GM23338 (cell line): ENCODE data around the gene GLB1L3. TPM values are rescaled to one million over a fixed set of nuclear protein-coding genes. Genes with fewer than 3 reads are reported as not detected.

Source experiments
- ATAC-seq: fragments of 200-7000 bp; cut with Tn5 transposase; 3 replicates; pipeline ENCODE4 v1.9.1; 2020
- DNase-seq: peaks from one replicate; pipeline ENCODE4 v3.0.0-alpha.2; 2015; ENCODE audit warnings: low spot score
- H2AFZ ChIP-seq: fragments of 200-600 bp; sonication (generic); 2 replicates; pipeline ENCODE4 v1.8.0; 2016; ENCODE audit warnings: antibody characterized with exemption, mild to moderate bottlenecking, moderate library complexity
- H3F3A ChIP-seq: fragments of 200-600 bp; sonication (generic); replicated peaks from 2 replicates; pipeline ENCODE4 v1.8.0; 2017; ENCODE audit warnings: antibody characterized with exemption, mixed run types, low read depth
- H3K27ac ChIP-seq: fragments of 200-600 bp; sonication (generic); 2 replicates; pipeline ENCODE4 v1.6.1; 2016; ENCODE audit warnings: low read depth
- H3K27me3 ChIP-seq: fragments of 200-600 bp; sonication (generic); 2 replicates; pipeline ENCODE4 v1.8.0; 2016; ENCODE audit warnings: mild to moderate bottlenecking, mixed run types, moderate library complexity; ENCODE audit not compliant: insufficient read depth
- H3K36me3 ChIP-seq: fragments of 200-600 bp; sonication (generic); 2 replicates; pipeline ENCODE4 v1.8.0; 2016; ENCODE audit warnings: mild to moderate bottlenecking; ENCODE audit not compliant: insufficient read depth
- H3K4me1 ChIP-seq: fragments of 200-600 bp; sonication (generic); 2 replicates; pipeline ENCODE4 v1.8.0; 2016; ENCODE audit warnings: mild to moderate bottlenecking, moderate library complexity; ENCODE audit not compliant: insufficient read depth
- H3K4me2 ChIP-seq: fragments of 200-600 bp; sonication (generic); 2 replicates; pipeline ENCODE4 v1.7.1; 2017; ENCODE audit warnings: mixed run types
- H3K4me3 ChIP-seq: fragments of 200-600 bp; sonication (generic); 2 replicates; pipeline ENCODE4 v1.6.1; 2016; ENCODE audit warnings: mixed run types
- H3K79me2 ChIP-seq: fragments of 200-600 bp; sonication (generic); replicated peaks from 2 replicates; pipeline ENCODE4 v1.8.0; 2017; ENCODE audit warnings: mild to moderate bottlenecking; ENCODE audit not compliant: insufficient read depth
- H3K9me2 ChIP-seq: fragments of 200-600 bp; sonication (generic); 2 replicates; pipeline ENCODE4 v1.8.0; 2017; ENCODE audit not compliant: insufficient read depth
- H4K20me1 ChIP-seq: fragments of 200-600 bp; sonication (generic); replicated peaks from 2 replicates; pipeline ENCODE4 v1.8.0; 2017; ENCODE audit warnings: mild to moderate bottlenecking; ENCODE audit not compliant: insufficient read depth
- H3K27ac Mint-ChIP-seq: 2 replicates; pipeline ENCODE4 v1.8.0; 2020; ENCODE audit warnings: inconsistent platforms, mild to moderate bottlenecking, moderate library complexity, mixed read lengths
- H3K27me3 Mint-ChIP-seq: 3 replicates; pipeline ENCODE4 v1.8.0; 2022; ENCODE audit warnings: low read depth, mild to moderate bottlenecking, moderate library complexity, mixed read lengths, inconsistent platforms; ENCODE audit not compliant: insufficient read depth, poor library complexity
- H3K36me3 Mint-ChIP-seq: 3 replicates; pipeline ENCODE4 v1.8.0; 2021; ENCODE audit warnings: low read depth, mild to moderate bottlenecking, inconsistent platforms, moderate library complexity, mixed read lengths
- H3K4me1 Mint-ChIP-seq: 3 replicates; pipeline ENCODE4 v1.8.0; 2020; ENCODE audit warnings: mild to moderate bottlenecking, inconsistent platforms, mixed read lengths
- H3K4me3 Mint-ChIP-seq: 3 replicates; pipeline ENCODE4 v1.8.0; 2021; ENCODE audit warnings: moderate library complexity, mild to moderate bottlenecking, inconsistent platforms, mixed read lengths
- H3K9me3 Mint-ChIP-seq: 3 replicates; pipeline ENCODE4 v1.8.0; 2020; ENCODE audit warnings: moderate library complexity, mild to moderate bottlenecking, inconsistent platforms, mixed read lengths
- CREB1 ChIP-seq: fragments of 250-450 bp; sonication (Bioruptor Pico); IDR thresholded peaks from 2 replicates; pipeline ENCODE4 v1.5.0; 2020; ENCODE audit warnings: low read depth, mild to moderate bottlenecking, moderate library complexity
- EZH2 ChIP-seq: fragments of 200-600 bp; sonication (generic); IDR thresholded peaks from one replicate; pipeline ENCODE4 v1.8.0; 2017; ENCODE audit warnings: antibody characterized with exemption, mild to moderate bottlenecking, low read depth; ENCODE audit not compliant: unreplicated experiment
- EZH2phosphoT487 ChIP-seq: fragments of 200-600 bp; sonication (generic); IDR thresholded peaks from one replicate; pipeline ENCODE4 v1.8.1; 2018; ENCODE audit warnings: antibody characterized with exemption; ENCODE audit not compliant: unreplicated experiment
- JUNB ChIP-seq: IDR thresholded peaks from one replicate; pipeline ENCODE4 v1.6.1; 2016; ENCODE audit warnings: antibody characterized with exemption; ENCODE audit not compliant: unreplicated experiment
- NANOG ChIP-seq: IDR thresholded peaks from 2 replicates; pipeline ENCODE4 v1.6.1; 2016; ENCODE audit warnings: antibody characterized with exemption, borderline replicate concordance
- POLR2AphosphoS5 ChIP-seq: IDR thresholded peaks from 2 replicates; pipeline ENCODE4 v1.6.1; 2016; ENCODE audit warnings: antibody characterized with exemption, low read depth
- STAT1 ChIP-seq: IDR thresholded peaks from one replicate; pipeline ENCODE4 v1.6.1; 2016; ENCODE audit warnings: antibody characterized with exemption; ENCODE audit not compliant: unreplicated experiment
- ZNF114 ChIP-seq: fragments of 250-450 bp; sonication (Bioruptor Pico); IDR thresholded peaks from 2 replicates; pipeline ENCODE4 v1.5.0; 2020; ENCODE audit warnings: mild to moderate bottlenecking, moderate library complexity
- ZNF331 ChIP-seq: fragments of 250-450 bp; sonication (Bioruptor Pico); IDR thresholded peaks from 2 replicates; pipeline ENCODE4 v1.5.0; 2020; ENCODE audit warnings: low read depth, mild to moderate bottlenecking, moderate library complexity
- ZNF462 ChIP-seq: fragments of 250-450 bp; sonication (Bioruptor Pico); IDR thresholded peaks from 2 replicates; pipeline ENCODE4 v1.5.0; 2020; ENCODE audit warnings: mild to moderate bottlenecking, moderate library complexity
- polyA plus RNA-seq: library from polyadenylated mRNA; unstranded; fragments of >200 nt; fragmentation: Nextera tagmentation; extraction: Ambion mirVana; gene quantifications from 2 replicates; pipeline ENCODE4 v1.2.1, GENCODE V29; 2016
- total RNA-seq: library from RNA; depleted of rRNA; stranded (reverse); fragments of >200 nt; shearing (Covaris generic); gene quantifications from 2 replicates; pipeline ENCODE4 v1.2.3, GENCODE V29; 2014
- TF ChIP-seq, protein P1 (sequence below): IDR thresholded peaks from 2 replicates; pipeline ENCODE4 v1.6.1; 2016; ENCODE audit warnings: antibody characterized with exemption
- TF ChIP-seq, protein P2 (sequence below): IDR thresholded peaks from one replicate; pipeline ENCODE4 v1.6.1; 2018; ENCODE audit warnings: antibody characterized with exemption; ENCODE audit not compliant: unreplicated experiment
- TF ChIP-seq, protein P3 (sequence below), 2 experiments: fragments of 200-600 bp in 1 of 2; sonication (generic) in 1 of 2; conservative IDR thresholded peaks; 2 replicates each; pipeline versions ENCODE4 v1.5.1 to v1.6.1; 2016 to 2017; ENCODE audit warnings: antibody characterized with exemption in 2 of 2, low read depth in 2 of 2, mild to moderate bottlenecking in 2 of 2, moderate library complexity in 1 of 2

The GLB1L3 gene
- total and polyA plus RNA-seq, 2 experiments from 2014 or later = 28.8 to 33.1 TPM

DNA sequence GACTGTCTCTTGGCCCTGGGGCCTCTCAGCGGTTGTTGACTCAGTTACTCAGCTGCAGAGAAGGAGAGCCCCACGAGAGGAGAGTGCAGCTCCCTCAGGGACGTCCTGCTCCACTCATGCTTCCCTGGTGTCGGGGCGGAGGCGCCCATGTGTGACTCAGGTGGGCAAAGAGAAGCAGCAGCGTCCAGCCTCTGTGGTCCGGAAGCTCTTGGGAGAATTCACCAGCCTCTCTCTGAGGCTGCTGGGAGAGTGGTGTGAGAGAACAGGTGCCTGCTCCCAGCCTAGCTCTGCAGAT, 81.3 kb downstream of the GLB1L3 start (continued):
- TF ChIP-seq EZH2 (no peak), NANOG (no peak), ZNF331 (no peak), EZH2phosphoT487 (no peak)

GRCh38 chr11:134358165-134358855, 82.1 kb downstream of the GLB1L3 start:
- H2AFZ ChIP-seq = no peak overlapping the region
- H3F3A ChIP-seq = no peaks in the 10 kb centered on the region; the same call in 1 of the 2 replicates
- Mint-ChIP-seq H3K27me3 (peaks cover 15% of the 10 kb centered on the region), H3K9me3 (peaks cover 4% of the 10 kb centered on the region; the same call in 1 of the 3 replicates), H3K4me3 (no peak overlapping the region), H3K27ac (no peak overlapping the region), H3K36me3 (peaks cover 3% of the 10 kb centered on the region; the same call in 2 of the 3 replicates), H3K4me1 (peaks cover 9% of the 10 kb centered on the region)
- H3K79me2 ChIP-seq = no peaks in the 10 kb centered on the region
- H3K36me3 ChIP-seq = no peaks in the 10 kb centered on the region
- no peak overlapping the region for H3K4me3 ChIP-seq
- H3K27me3 ChIP-seq = 0 out of 2 replicates have a peak, but pooled peaks cover 3% of the 10 kb centered on the region
- DNase-seq = no peak
- H3K27ac ChIP-seq = no peak overlapping the region
- H4K20me1 ChIP-seq = no peaks in the 10 kb centered on the region
- no peak for TF ChIP-seq JUNB
- TF ChIP-seq, protein P1, sequence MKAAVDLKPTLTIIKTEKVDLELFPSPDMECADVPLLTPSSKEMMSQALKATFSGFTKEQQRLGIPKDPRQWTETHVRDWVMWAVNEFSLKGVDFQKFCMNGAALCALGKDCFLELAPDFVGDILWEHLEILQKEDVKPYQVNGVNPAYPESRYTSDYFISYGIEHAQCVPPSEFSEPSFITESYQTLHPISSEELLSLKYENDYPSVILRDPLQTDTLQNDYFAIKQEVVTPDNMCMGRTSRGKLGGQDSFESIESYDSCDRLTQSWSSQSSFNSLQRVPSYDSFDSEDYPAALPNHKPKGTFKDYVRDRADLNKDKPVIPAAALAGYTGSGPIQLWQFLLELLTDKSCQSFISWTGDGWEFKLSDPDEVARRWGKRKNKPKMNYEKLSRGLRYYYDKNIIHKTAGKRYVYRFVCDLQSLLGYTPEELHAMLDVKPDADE = no peak
- TF ChIP-seq EZH2 = no peak
- TF ChIP-seq NANOG = no peak
- no peak for TF ChIP-seq ZNF462 (CRISPR knock-in tag)
- TF ChIP-seq ZNF331 = no peak
- TF ChIP-seq CREB1 = no peak
- TF ChIP-seq POLR2AphosphoS5 = no peak
- no peak for TF ChIP-seq EZH2phosphoT487
- no peak for TF ChIP-seq ZNF114 (CRISPR knock-in tag)
- no peak for TF ChIP-seq STAT1
- TF ChIP-seq, protein P2, sequence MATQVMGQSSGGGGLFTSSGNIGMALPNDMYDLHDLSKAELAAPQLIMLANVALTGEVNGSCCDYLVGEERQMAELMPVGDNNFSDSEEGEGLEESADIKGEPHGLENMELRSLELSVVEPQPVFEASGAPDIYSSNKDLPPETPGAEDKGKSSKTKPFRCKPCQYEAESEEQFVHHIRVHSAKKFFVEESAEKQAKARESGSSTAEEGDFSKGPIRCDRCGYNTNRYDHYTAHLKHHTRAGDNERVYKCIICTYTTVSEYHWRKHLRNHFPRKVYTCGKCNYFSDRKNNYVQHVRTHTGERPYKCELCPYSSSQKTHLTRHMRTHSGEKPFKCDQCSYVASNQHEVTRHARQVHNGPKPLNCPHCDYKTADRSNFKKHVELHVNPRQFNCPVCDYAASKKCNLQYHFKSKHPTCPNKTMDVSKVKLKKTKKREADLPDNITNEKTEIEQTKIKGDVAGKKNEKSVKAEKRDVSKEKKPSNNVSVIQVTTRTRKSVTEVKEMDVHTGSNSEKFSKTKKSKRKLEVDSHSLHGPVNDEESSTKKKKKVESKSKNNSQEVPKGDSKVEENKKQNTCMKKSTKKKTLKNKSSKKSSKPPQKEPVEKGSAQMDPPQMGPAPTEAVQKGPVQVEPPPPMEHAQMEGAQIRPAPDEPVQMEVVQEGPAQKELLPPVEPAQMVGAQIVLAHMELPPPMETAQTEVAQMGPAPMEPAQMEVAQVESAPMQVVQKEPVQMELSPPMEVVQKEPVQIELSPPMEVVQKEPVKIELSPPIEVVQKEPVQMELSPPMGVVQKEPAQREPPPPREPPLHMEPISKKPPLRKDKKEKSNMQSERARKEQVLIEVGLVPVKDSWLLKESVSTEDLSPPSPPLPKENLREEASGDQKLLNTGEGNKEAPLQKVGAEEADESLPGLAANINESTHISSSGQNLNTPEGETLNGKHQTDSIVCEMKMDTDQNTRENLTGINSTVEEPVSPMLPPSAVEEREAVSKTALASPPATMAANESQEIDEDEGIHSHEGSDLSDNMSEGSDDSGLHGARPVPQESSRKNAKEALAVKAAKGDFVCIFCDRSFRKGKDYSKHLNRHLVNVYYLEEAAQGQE = no peak
- TF ChIP-seq, protein P3, sequence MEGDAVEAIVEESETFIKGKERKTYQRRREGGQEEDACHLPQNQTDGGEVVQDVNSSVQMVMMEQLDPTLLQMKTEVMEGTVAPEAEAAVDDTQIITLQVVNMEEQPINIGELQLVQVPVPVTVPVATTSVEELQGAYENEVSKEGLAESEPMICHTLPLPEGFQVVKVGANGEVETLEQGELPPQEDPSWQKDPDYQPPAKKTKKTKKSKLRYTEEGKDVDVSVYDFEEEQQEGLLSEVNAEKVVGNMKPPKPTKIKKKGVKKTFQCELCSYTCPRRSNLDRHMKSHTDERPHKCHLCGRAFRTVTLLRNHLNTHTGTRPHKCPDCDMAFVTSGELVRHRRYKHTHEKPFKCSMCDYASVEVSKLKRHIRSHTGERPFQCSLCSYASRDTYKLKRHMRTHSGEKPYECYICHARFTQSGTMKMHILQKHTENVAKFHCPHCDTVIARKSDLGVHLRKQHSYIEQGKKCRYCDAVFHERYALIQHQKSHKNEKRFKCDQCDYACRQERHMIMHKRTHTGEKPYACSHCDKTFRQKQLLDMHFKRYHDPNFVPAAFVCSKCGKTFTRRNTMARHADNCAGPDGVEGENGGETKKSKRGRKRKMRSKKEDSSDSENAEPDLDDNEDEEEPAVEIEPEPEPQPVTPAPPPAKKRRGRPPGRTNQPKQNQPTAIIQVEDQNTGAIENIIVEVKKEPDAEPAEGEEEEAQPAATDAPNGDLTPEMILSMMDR (conservative IDR thresholded peaks at IDR 0.05; ENCODE audit: low read depth in 2 of 2) = no peak
- ATAC-seq = no peak
- no peak overlapping the region for H3K4me2 ChIP-seq
- H3K9me2 ChIP-seq = no peaks in the 10 kb centered on the region
- H3K4me1 ChIP-seq = no peaks in the 10 kb centered on the region
